HEK293 (cell line): Measurements from ENCODE around the gene GPR89B.

Source experiments
- GLIS2 ChIP-seq: fragments of 450-650 bp; formaldehyde crosslinking; IDR thresholded peaks from 2 replicates; pipeline ENCODE4 v1.5.1; 2016; ENCODE audit warnings: missing biosample characterization, missing genetic modification characterization
- KLF10 ChIP-seq: fragments of 450-650 bp; IDR thresholded peaks from 2 replicates; pipeline ENCODE4 v1.5.1; 2018; ENCODE audit warnings: missing biosample characterization, mild to moderate bottlenecking, missing genetic modification characterization
- SP3 ChIP-seq: fragments of 450-650 bp; formaldehyde crosslinking; IDR thresholded peaks from 2 replicates; pipeline ENCODE4 v1.5.1; 2016; ENCODE audit warnings: missing biosample characterization, missing genetic modification characterization
- ZEB2 ChIP-seq: fragments of 450-650 bp; formaldehyde crosslinking; IDR thresholded peaks from 2 replicates; pipeline ENCODE4 v1.5.1; 2016; ENCODE audit warnings: missing biosample characterization, missing genetic modification characterization
- TF ChIP-seq, protein P1 (sequence below): fragments of 450-650 bp; formaldehyde crosslinking; conservative IDR thresholded peaks from 2 replicates; pipeline ENCODE4 v1.5.1; 2016; ENCODE audit warnings: low read depth, missing biosample characterization, missing genetic modification characterization

Gene GPR89B

DNA sequence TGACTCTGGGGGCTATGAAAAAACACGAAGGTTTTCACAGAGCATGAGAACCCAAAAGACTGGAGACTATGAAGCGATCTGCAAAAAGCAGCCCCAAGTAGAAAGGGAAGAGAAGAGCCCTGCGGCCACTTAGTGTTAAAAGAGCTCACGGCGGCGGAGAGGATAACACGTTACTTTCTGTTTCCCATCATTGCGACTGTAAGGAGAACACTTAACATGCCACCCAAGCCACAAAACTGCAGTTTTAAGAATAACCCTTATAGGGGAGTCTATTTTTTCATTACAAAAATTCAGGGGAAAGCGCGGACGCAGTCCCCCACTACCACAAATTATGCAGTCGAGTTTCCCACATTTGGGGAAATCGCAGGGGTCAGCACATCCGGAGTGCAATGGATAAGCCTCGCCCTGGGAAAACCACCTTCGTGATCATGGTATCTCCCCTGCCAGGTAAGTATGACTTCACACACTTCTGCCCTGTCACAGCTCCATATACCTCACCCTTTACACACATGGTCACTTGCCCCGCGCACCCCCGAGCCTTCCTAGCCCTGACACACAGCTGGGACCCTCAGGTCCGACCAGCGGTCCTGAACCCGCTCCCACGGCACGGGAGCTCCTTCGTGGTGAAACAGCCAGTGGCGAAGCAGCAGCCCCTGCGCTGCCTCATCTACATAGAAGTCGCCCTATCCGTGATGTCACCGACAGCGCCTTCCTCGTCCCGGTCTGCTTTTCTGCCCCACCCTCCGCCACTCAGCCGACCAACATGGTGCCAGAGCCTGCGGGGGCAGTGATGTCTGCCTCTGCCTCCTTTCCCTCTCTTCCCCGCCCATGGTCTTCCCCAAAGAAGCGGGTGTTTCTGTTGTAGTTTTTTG is 110.5 kb downstream of the GPR89B start (continued):
- TF ChIP-seq SP3 (tag by site-specific recombination): 0 out of 2 replicates have a peak, but pooled peaks have one; percentile 18
- peak; percentile 54; the same call in 1 of the 2 replicates for TF ChIP-seq GLIS2 (tag by site-specific recombination)
- TF ChIP-seq, protein P1, sequence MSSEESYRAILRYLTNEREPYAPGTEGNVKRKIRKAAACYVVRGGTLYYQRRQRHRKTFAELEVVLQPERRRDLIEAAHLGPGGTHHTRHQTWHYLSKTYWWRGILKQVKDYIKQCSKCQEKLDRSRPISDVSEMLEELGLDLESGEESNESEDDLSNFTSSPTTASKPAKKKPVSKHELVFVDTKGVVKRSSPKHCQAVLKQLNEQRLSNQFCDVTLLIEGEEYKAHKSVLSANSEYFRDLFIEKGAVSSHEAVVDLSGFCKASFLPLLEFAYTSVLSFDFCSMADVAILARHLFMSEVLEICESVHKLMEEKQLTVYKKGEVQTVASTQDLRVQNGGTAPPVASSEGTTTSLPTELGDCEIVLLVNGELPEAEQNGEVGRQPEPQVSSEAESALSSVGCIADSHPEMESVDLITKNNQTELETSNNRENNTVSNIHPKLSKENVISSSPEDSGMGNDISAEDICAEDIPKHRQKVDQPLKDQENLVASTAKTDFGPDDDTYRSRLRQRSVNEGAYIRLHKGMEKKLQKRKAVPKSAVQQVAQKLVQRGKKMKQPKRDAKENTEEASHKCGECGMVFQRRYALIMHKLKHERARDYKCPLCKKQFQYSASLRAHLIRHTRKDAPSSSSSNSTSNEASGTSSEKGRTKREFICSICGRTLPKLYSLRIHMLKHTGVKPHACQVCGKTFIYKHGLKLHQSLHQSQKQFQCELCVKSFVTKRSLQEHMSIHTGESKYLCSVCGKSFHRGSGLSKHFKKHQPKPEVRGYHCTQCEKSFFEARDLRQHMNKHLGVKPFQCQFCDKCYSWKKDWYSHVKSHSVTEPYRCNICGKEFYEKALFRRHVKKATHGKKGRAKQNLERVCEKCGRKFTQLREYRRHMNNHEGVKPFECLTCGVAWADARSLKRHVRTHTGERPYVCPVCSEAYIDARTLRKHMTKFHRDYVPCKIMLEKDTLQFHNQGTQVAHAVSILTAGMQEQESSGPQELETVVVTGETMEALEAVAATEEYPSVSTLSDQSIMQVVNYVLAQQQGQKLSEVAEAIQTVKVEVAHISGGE (tag by site-specific recombination): peak; percentile 70
- peak; percentile 78 for TF ChIP-seq KLF10 (tag by site-specific recombination)
- TF ChIP-seq ZEB2 (tag by site-specific recombination): peak; percentile 95
